OCI-M1 (cell line): ENCODE results near the gene NOP9.

Experiments used
- DNase-seq: peaks from one replicate; lab custom pipeline; 2025; lab: John Stamatoyannopoulos, UW

The NOP9 gene

DNA sequence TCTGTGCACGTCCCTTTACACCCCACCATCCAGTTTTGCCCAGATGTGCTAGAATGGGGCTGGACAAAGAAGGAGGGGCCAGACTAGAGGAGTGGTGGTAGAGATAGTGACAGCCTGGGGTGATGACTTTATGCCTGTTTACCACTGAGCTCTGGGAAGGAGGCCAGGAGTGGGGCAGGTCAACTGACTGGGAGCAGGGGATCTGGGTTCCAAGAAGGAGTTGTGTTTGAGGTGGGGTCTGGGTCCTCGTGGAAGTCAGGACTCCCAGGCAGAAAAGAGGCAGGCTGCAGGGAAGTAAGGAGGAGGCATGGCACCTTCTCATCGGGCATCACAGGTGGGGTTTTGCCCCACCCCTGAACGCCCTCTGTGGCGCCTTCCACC is 10.6 kb downstream of the NOP9 start:
- DNase-seq: no peak

DNA sequence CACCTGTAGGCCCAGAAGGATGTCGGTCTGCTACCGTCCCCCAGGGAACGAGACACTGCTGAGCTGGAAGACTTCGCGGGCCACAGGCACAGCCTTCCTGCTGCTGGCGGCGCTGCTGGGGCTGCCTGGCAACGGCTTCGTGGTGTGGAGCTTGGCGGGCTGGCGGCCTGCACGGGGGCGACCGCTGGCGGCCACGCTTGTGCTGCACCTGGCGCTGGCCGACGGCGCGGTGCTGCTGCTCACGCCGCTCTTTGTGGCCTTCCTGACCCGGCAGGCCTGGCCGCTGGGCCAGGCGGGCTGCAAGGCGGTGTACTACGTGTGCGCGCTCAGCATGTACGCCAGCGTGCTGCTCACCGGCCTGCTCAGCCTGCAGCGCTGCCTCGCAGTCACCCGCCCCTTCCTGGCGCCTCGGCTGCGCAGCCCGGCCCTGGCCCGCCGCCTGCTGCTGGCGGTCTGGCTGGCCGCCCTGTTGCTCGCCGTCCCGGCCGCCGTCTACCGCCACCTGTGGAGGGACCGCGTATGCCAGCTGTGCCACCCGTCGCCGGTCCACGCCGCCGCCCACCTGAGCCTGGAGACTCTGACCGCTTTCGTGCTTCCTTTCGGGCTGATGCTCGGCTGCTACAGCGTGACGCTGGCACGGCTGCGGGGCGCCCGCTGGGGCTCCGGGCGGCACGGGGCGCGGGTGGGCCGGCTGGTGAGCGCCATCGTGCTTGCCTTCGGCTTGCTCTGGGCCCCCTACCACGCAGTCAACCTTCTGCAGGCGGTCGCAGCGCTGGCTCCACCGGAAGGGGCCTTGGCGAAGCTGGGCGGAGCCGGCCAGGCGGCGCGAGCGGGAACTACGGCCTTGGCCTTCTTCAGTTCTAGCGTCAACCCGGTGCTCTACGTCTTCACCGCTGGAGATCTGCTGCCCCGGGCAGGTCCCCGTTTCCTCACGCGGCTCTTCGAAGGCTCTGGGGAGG is 11.3 kb downstream of the NOP9 start, which contains the start of gene LTB4R:
Gene LTB4R (plus strand): TSS at position 857 of the 959 bp plus-strand sequence. CDS start 4,150 bp downstream, outside the sequence.
- no peak for DNase-seq

DNA sequence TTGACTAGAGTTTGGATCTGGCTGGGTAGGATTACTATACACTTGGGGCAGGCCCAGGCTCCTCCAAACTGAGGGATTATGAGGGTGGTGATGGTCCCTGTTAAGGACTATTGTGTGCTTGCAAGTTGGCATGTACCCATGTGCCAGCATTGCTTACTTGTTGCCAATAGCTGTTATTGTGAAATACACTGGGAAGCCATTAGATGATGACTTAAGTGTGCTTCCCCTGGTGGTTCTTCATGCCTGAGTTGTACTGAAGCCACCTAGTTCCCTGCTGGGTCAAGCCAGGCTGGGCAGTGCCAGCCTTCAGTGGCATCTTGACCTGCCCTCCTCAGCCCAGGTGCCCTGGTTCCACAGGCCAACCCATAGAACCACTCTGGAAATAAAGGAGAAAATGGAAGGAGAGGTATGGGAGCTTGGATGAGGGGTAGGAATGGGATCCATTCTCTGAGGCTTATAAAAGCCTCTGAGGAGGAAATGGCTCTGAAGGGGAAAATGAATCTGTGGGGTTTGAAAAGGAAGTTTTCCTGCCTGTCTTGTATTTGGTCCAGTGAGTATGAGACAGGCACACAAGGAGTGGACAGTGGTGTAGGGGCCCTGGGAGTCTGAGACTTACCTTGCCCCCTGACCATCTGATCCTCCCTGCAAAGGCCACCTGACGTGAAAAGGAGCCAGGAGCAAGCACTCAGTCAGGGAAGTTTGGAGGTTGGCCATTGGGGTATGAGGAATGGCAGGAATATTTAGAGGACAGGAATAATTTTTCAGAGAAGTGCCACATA is 12.4 kb downstream of the NOP9 start:
- no peak for DNase-seq

DNA sequence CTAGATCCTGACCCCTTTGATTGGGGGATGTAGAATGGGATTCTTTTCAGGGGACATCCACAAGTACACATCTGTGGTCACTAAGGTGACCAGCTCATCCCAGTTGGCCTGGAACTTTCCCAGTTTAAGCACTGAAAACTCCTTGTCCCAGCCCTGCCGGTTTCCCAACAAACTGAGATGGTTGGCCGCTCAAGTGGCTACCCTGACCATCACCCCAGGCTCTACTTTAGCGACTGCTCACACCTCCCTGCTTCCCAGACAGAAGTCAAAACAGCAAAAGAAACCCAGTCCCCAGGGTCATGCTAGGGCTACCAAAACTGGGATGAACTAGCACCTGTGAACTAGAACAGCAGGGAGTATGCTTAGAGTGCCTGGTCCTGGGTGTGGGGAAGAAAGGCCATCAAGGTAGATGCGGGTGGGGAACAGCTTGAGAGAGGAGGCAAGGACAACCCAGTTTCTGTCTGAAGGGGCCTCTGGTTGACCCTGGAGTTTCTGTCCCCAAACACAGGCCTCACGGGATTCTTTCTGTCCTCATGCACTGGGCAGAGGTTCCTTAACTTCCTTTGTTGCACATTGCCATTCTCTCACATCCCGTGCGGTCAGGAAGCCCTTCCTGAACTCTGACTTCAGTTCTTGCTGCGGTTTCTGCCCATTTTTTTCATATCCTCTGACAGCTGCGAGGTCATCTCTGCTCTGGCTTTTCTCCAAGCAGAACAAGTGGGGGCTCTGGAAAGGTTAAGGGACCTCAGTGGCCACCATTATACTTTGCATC is 13.3 kb downstream of the NOP9 start:
- no peak for DNase-seq

DNA sequence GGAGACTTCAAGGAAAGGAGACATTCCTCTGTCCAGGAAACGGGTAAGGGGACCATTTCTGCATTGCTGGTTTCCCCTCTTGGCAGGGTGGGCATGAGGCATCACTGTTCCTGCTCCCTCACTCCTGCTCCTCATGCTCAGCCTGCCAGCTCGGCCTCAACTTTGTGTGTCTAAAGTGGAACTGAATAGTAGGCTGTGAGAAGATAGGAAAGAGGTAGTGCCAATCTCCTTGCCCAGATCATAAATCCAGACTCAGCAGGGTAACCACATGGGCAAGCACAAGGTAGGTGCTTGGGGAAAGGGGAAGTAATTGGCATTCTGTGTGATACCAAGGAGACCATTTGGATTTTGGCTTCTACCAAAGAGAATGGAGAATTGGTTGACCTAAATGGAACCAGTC is 14.3 kb downstream of the NOP9 start:
- DNase-seq: no peak

DNA sequence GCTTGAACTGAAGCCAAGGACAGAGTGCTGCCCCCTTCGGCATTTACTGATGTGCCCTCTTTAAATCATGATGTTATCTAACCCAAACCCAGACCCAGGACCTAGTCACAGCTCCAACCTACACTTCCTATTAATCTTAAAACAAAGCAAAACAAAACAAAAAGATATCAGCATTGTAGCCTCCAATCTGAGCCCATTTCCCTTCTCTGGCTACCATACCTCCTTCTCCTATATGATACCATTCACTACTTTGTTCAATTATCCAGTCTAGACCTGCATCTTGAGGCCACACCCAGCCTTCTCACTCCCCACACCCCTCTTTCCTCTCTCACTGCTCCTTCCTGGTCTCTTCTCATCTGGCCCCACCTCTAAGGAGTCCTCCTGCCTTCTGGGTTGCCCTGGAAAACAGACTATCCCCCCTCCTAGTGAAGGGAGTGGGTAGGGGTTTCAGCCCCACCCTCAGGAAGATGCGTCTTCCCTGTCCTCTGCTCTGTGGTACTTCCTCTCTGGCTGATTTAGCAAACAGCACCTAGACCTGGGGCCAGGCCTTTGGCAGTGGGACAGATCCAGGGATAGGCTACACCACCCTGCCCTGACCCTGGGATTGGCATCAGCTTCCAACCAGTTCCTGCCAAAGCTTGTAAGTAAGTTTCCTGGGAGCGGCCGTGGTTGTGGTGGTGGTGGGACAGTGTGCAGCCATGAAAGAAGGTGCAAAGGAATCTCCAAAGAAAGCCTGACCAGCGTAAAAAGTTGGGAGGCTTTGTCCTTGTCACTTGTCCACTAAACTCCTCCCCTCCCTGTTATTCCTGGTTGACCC is 14.9 kb downstream of the NOP9 start:
- DNase-seq: no peak

DNA sequence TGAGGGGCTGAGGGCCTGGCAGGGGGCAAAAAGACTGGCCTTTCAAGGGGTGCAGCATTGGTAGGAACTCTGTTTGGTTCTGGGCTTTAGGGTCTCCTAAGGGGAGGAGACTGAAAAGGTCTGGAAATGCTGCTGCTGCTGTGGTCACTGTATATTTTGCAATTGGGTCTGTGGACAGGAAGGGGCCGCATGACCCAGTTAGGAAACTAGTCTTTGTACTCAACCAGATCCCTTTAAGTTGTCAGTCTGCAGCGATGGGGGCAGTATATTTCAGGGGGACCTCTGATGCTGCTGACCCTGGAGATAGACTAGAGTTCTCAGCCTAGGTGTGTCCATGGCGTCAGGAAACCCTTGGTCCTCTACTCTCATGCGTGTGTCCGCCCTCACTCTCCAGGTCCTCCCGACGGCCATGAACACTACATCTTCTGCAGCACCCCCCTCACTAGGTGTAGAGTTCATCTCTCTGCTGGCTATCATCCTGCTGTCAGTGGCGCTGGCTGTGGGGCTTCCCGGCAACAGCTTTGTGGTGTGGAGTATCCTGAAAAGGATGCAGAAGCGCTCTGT is 15.7 kb downstream of the NOP9 start:
- no peak for DNase-seq

DNA sequence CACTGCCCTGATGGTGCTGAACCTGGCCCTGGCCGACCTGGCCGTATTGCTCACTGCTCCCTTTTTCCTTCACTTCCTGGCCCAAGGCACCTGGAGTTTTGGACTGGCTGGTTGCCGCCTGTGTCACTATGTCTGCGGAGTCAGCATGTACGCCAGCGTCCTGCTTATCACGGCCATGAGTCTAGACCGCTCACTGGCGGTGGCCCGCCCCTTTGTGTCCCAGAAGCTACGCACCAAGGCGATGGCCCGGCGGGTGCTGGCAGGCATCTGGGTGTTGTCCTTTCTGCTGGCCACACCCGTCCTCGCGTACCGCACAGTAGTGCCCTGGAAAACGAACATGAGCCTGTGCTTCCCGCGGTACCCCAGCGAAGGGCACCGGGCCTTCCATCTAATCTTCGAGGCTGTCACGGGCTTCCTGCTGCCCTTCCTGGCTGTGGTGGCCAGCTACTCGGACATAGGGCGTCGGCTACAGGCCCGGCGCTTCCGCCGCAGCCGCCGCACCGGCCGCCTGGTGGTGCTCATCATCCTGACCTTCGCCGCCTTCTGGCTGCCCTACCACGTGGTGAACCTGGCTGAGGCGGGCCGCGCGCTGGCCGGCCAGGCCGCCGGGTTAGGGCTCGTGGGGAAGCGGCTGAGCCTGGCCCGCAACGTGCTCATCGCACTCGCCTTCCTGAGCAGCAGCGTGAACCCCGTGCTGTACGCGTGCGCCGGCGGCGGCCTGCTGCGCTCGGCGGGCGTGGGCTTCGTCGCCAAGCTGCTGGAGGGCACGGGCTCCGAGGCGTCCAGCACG is 16.4 kb downstream of the NOP9 start:
- no peak for DNase-seq

DNA sequence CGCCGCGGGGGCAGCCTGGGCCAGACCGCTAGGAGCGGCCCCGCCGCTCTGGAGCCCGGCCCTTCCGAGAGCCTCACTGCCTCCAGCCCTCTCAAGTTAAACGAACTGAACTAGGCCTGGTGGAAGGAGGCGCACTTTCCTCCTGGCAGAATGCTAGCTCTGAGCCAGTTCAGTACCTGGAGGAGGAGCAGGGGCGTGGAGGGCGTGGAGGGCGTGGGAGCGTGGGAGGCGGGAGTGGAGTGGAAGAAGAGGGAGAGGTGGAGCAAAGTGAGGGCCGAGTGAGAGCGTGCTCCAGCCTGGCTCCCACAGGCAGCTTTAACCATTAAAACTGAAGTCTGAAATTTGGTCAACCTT is 16.9 kb downstream of the NOP9 start:
- DNase-seq: no peak

DNA sequence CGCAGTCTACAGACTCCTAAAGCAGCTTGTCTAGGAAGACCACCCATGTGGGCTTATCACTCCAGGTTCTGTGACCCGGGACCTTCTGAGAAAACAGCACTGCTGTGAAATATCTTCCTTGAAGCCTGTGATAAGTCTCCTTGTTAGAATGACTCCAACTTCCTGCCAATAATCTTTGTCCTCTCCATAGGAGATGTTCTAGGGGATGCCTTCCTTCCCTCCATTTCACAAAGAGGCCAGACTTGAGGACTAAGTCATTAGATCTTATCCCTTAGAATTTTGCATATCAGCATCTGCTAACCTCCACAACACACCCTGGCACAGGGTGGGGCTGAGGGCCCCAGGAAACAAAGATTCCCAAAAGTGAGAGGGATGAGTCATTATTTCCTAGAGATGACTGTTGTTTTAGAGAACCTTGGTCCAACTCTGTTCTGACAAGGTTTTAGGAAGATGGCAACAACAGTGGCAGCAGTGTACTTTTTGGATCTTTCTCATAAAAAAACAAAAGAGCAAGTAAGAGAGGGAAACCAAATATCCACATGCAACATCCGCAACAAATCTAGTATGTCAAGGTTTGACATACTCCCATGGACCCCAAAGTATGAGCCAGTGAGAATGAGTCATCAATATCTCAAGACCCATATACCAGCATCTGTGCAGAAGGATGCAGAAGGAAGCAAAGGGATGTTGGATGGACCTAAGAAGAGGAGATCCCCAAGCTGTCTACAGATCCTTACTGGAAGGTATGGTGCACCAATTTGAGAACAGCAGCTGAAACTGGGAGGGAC is 17.7 kb downstream of the NOP9 start:
- no peak for DNase-seq

DNA sequence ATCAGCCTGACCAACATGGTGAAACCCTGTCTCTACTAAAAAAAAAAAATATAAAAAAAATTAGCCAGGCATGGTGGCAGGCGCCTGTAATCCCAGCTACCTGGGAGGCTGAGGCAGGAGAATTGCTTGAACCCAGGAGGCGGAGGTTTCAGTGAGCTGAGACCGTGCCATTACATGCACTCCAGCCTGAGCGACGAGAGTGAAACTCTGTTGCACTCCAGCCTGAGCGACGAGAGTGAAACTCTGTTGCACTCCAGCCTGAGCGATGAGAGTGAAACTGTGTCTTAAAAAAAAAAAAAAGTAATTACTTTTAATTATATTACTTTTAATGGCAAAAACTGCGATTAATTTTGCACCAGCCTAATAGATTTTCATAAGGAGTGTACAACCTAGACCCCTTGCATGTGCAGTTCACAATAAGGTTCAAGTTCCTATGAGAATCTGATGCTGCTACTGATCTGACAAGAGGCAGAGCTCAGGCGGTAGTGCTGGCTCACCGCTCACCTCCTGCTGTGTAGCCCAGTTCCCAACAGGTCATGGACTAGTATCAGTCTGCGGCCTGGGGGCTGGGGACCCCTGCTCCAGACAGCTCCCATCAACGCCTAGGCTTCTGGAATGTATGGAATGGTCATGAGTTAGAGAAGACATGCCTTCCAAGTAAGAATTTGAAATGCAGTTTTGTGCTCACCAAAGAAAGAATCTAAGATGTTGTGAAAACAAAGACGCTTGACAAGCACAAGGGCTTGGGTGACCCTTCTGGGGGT is 21.7 kb downstream of the NOP9 start:
- DNase-seq: no peak

DNA sequence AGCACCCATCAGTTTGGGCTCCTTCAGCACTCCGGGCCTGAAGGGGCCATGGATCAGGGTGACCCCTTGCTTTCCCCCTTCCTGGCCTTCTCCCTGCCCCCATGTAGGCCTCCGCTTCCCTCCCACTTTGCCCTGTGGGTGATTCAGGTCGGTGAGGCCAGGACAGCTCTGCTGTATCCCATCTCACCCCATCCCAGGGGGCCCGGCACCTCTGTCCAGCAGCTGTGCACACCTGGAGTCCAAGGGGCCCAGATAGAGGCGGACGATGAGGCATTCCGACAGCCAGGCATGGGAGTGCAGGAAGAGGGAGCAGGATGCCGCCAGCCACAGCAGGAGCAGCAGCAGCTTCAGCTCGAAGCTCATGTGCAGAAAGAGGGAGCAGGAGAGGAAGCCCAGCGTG is 23.0 kb downstream of the NOP9 start:
- no peak for DNase-seq

DNA sequence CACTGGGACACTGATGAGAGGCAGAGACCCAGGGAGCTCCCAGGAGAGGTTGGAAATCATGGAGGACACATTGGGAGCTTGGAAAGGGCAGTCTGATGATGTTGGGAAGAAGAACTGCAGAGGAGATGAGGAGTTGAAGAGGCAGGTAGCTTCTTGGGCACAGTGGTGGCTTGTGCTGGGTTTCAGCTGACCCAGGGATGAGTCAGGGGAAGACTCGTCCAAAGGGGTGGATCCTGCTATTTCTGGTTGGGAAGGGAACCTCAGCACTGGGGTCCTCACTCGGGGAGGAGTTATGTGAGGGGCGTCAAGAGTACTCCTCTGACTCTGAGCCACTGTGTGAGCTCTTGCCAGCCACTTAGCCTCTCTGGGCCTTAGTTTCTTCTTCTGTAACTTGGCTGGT is 23.7 kb downstream of the NOP9 start:
- DNase-seq: no peak

DNA sequence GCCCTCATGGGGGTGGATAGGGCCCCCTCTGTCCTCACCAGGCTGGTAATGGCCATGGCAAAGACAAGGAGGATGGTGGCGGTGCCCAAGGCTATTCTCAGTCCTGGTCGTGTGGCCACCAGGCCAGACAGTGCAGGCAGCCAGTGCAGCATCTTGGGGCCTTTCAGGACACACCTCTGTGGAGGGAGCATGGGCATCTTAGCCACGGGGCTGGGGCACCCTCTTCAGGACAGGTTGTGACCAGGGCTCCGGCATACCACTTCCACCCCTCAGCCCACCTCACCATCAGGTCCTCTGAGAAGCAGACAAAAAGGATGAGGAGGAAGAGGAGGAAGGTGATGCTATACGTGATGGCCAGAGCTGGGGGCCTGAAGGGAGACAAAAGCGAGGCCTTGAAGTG is 24.4 kb downstream of the NOP9 start:
- DNase-seq: no peak

DNA sequence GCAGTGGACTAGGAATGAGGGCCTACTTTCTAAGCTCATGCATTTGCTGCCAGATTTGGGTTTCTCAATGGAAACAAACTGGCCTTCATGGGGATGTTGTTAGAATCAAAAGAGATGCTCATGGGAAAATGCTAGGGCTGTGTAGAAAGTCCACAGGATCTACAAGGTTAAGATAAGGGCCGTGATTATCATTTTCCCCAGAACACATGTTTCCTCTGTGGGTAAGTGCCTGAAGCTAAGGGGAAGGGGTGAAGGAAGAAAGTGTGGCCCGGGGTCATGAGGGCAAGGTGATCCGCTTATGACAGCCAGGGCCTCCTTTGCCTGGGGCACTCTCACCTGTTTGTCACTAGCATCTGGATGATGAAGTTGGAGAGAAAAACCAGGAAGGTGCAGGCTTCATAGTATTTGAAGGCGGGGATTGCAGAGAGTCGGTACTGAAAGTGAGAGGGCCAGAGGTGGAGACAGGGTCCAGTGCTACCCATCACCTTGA is 25.4 kb downstream of the NOP9 start:
- DNase-seq: no peak

DNA sequence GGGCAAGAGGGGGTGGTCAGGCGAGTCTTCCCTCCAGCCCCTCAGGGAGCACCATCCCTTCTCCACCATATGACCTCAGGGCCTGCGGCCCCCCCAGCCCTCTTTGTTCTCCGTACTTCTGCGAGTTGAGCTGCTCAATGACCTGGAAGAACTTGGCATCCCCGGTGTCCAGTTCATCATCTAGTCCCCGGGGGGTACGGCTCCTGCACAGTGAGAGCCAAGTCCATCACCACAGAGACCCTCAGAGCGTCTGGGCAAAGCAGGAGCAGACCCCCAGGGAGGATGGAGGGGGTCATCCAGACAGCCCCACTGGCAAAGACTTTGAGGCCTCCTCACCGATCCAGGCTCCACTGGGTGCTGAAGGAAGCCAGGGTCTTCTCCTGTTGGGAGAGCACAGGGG is 26.3 kb downstream of the NOP9 start:
- DNase-seq: no peak

DNA sequence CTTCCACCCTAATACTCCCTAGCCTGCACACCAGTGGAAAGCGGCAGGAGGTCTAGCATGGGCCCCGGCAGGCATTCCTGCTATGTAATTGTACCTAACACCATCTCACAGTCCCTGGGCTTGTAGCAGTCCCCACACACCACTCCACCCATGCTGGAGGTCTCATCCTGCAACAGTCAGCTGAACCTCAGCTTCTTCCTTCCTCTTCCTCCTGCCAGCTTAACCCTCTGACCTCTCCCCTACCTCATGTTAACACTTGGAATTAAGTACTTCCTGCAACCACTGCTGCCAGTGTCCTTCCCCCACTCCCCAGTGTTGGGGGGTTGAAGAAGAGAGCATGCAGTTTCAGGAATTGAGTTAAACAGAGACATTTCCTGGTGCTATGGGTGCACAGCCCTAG is 27.7 kb downstream of the NOP9 start:
- DNase-seq: no peak

DNA sequence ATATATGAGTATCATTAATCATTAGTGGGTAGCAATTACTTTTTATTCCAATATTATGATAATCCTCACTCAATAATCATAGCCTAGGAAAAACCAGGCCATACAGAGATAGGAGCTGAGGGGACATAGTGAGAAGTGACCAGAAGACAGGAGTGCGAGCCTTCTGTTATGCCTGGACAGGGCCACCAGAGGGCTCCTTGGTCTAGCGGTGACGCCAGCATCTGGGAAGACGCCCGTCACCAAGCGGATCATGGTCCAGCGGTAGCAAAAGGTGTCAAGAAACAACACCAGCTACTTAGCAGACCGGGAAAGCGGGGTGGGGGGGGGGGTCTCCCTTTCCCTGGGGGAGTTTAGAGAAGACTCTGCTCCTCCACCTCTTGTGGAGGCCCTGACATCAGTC is 28.3 kb downstream of the NOP9 start:
- DNase-seq: peak; percentile 29
